Astrocyte of the spinal cord (primary cell): ENCODE data around the gene NLRP1.

Source experiments
- DNase-seq: peaks from one replicate; pipeline ENCODE4 v3.0.0; 2011; ENCODE audit warnings: low read depth, low spot score
- H3K4me3 ChIP-seq: 2 replicates; pipeline ENCODE4 v1.5.1; 2011; ENCODE audit warnings: low read depth, mild to moderate bottlenecking, low read length, moderate library complexity
- CTCF ChIP-seq: IDR thresholded peaks from 2 replicates; pipeline ENCODE4 v1.5.1; 2012; ENCODE audit warnings: low read depth, mild to moderate bottlenecking, low read length, inconsistent platforms
- in situ Hi-C: cut with HindIII; loops from 2 replicates; pipeline ENCODE4 v1.10.0; 2017; ENCODE audit warnings: low sequenced_read_pairs

NLRP1 gene

GRCh38 chr17:5485270-5486205, 98.8 kb downstream of the NLRP1 start, which contains the start of gene DERL2:
DERL2 (minus strand) TSS chr17:5486178; CDS start chr17:5486161, 17 bp downstream.
- TF ChIP-seq CTCF = no peak
- DNase-seq = peak; percentile 25
- in situ Hi-C loops = no loop called here
- H3K4me3 ChIP-seq = peak within 1 kb of the TSS; percentile 99

- no peak for TF ChIP-seq CTCF
- DNase-seq = no peak
- in situ Hi-C loops = no loop called here
- H3K4me3 ChIP-seq = no peak overlapping the region
Measured at GRCh38 chr17:5481451-5481850, 102.9 kb downstream of the NLRP1 start.

- DNase-seq = no peak
- TF ChIP-seq CTCF = no peak
- no peak overlapping the region for H3K4me3 ChIP-seq
- in situ Hi-C loops = no loop called here
Measured at GRCh38 chr17:5480962-5481361, 103.3 kb downstream of the NLRP1 start.

- H3K4me3 ChIP-seq = no peak overlapping the region
- TF ChIP-seq CTCF = no peak
- DNase-seq = no peak
- in situ Hi-C loops = no loop called here
Measured at GRCh38 chr17:5478992-5479391, 105.3 kb downstream of the NLRP1 start.

- H3K4me3 ChIP-seq = no peak overlapping the region
- no peak for DNase-seq
- in situ Hi-C loops = no loop called here
- TF ChIP-seq CTCF = no peak
Measured at GRCh38 chr17:5473906-5474305, 110.4 kb downstream of the NLRP1 start.

- DNase-seq = no peak
- no peak for TF ChIP-seq CTCF
- H3K4me3 ChIP-seq = no peak overlapping the region
- in situ Hi-C loops = no loop called here
Measured at GRCh38 chr17:5472511-5472910, 111.8 kb downstream of the NLRP1 start.
